Stimulated activated CD4-positive, alpha-beta T cell treated with anti-CD3 and anti-CD28 coated beads, Interleukin-2, amount 100 ng/mL, for 4 hours (primary cell): ENCODE results near the gene ATP13A3.

Experiments used
- DNase-seq: peaks from one replicate; pipeline ENCODE4 v3.0.0-alpha.2; 2020; ENCODE audit warnings: low read depth

Gene ATP13A3

GRCh38 chr3:194369522-194370279 lies 117.1 kb downstream of the ATP13A3 start, which contains the start of gene LRRC15:
Gene LRRC15 (minus strand): TSS chr3:194369743. CDS start chr3:194361043, 8,700 bp downstream.
- DNase-seq: no peak

DNA sequence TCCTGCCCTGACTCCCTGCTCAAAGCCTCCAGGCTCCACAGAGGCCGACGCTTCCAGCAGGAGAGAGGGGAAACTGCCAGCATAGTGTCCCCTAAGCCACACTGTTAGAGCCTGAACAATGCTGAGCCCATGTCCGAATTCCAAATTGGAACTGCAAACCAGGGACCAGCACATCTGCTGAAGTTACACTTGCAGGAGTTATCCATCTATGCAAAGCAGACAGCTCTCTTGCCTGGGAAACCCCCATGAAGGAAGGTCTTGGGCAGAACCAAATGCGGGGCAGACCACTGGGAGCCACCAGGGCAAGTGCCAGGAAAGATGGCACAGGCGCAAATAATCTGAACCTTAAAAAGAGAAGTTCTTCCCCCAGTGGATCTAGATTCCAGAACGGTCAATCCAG lies 117.9 kb downstream of the ATP13A3 start:
- DNase-seq: no peak

- no peak for DNase-seq
Measured at GRCh38 chr3:194367992-194368841, 118.6 kb downstream of the ATP13A3 start.

DNA sequence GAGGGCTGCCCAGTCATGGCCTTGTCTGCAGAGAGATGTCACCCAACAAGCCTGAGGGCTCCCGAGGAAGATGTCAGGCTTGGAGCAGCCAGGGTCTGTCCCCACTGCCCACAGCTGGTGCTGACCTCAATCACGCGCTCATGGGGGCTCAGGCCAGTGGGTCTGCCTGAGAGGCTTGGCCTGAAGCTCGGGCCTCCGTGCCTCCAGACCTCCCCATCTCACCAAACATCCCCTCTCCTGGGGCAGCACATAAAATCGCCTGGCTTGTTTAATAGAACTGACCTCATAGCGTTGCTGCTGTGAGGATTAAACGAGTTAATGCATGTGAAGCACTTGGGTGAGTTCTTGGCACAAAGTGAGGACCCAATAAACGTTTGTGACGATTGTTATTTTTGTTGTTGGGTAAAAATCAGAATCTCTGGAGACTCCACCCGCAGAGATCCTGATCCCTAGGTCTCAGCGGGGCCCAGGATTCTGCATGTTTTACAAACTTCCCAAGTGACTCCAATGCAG lies 120.8 kb downstream of the ATP13A3 start:
- no peak for DNase-seq

GRCh38 chr3:194365526-194365925 lies 121.3 kb downstream of the ATP13A3 start:
- DNase-seq: no peak

GRCh38 chr3:194364652-194365434 lies 122.0 kb downstream of the ATP13A3 start:
- DNase-seq: no peak

- no peak for DNase-seq
Measured at GRCh38 chr3:194364314-194364651, 122.5 kb downstream of the ATP13A3 start.

- no peak for DNase-seq
Measured at GRCh38 chr3:194360568-194360967, 126.2 kb downstream of the ATP13A3 start.

GRCh38 chr3:194357681-194358080 lies 129.1 kb downstream of the ATP13A3 start:
- no peak for DNase-seq

GRCh38 chr3:194355379-194355778 lies 131.4 kb downstream of the ATP13A3 start:
- no peak for DNase-seq

DNA sequence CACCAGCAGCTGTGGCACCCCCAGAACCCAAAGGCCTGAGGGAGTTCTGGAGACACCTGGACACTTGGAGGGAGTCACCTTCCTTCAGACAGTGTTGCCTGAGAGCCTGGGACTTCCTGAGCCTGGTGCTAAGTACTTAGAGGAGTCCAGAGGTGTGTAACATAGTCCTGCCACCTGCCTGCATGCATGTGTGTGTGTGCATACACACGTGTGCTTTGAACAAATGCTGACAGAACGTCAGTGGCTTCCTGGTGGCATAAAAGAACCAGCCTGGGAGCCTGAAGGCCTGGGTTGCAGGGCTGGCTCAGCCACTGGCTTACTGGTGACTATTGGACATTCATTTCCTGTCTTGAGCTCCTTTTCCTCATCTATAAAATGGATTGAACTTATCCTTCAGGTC lies 132.5 kb downstream of the ATP13A3 start:
- no peak for DNase-seq
